HEK293T (cell line): ENCODE results near the gene PRDM16.

Source experiments
- ARNT ChIP-seq: fragments of 450-650 bp; IDR thresholded peaks from 2 replicates; pipeline ENCODE4 v1.6.1; 2017; ENCODE audit warnings: mild to moderate bottlenecking
- BHLHE40 ChIP-seq: fragments of 450-650 bp; IDR thresholded peaks from 2 replicates; pipeline ENCODE4 v1.6.1; 2016; ENCODE audit warnings: mild to moderate bottlenecking, moderate library complexity, borderline replicate concordance
- FOXA1 ChIP-seq: fragments of 450-650 bp; IDR thresholded peaks from 2 replicates; pipeline ENCODE4 v1.6.1; 2016; ENCODE audit warnings: mild to moderate bottlenecking
- FOXK2 ChIP-seq: fragments of 450-650 bp; IDR thresholded peaks from 2 replicates; pipeline ENCODE4 v1.6.1; 2016; ENCODE audit warnings: mild to moderate bottlenecking
- FOXM1 ChIP-seq: fragments of 450-650 bp; IDR thresholded peaks from 2 replicates; pipeline ENCODE4 v1.6.1; 2017; ENCODE audit warnings: mild to moderate bottlenecking, borderline replicate concordance
- LEF1 ChIP-seq: fragments of 450-650 bp; IDR thresholded peaks from 2 replicates; pipeline ENCODE4 v1.6.1; 2017; ENCODE audit warnings: mild to moderate bottlenecking, borderline replicate concordance
- SP1 ChIP-seq: fragments of 450-650 bp; IDR thresholded peaks from 2 replicates; pipeline ENCODE4 v1.6.1; 2017
- TARDBP ChIP-seq: fragments of 450-650 bp; IDR thresholded peaks from 2 replicates; pipeline ENCODE4 v1.6.1; 2016

- TF ChIP-seq BHLHE40, result no peak
- TF ChIP-seq FOXA1, result no peak
- no peak for TF ChIP-seq FOXK2
- TF ChIP-seq LEF1, result no peak
- TF ChIP-seq SP1, result no peak
- TF ChIP-seq FOXM1, result no peak
- TF ChIP-seq TARDBP, result no peak
- TF ChIP-seq ARNT, result no peak
Observed at GRCh38 chr1:3096345-3096744, 27.3 kb downstream of the PRDM16 start.
